Measurements from ENCODE around the gene PPP4R3A. TPM values are rescaled to one million over a fixed set of nuclear protein-coding genes. Genes with fewer than 3 reads are reported as not detected.
A peak's percentile ranks its signal among the peaks of the same experiment; 100 is the strongest.
"Not testable (repeated sequence)": the region's sequence is repeated elsewhere in the genome, so short reads cannot be mapped to it uniquely, and the experiment has no call there.

Gene PPP4R3A
- total RNA-seq, result 100 to 1,000 TPM; 180 to 224 TPM
- total RNA-seq, result 364 to 388 reads per million in 2 donors

GRCh38 chr14:91510171-91511042, at the start of gene PPP4R3A:
Gene PPP4R3A, minus strand, starts transcription at chr14:91510310. Its CDS starts 663 bp downstream, at chr14:91509647.
- Mint-ChIP-seq H3K4me1 (peaks cover 21% of the 10 kb centered on the region), H3K36me3 (ENCODE audit: low read depth) (peaks cover 3% of the 10 kb centered on the region), H3K27ac (peak within 1 kb of the TSS; percentile 100), H3K27me3 (no peaks in the 10 kb centered on the region), H3K4me3 (peak within 1 kb of the TSS; percentile 100)
- peak; percentile 85 for ATAC-seq
- peak; percentile 85 to 87 (median 85) for DNase-seq
- H3K9me3 ChIP-seq (ENCODE audit: control insufficient read depth, low read length, poor library complexity, severe bottlenecking), result no peaks in the 10 kb centered on the region

GRCh38 chr14:91555531-91555930, 45.4 kb upstream of the PPP4R3A start:
- ATAC-seq, result no peak
- no peak for DNase-seq
- Mint-ChIP-seq H3K27ac (no peak overlapping the region), H3K4me3 (no peak overlapping the region), H3K36me3 (ENCODE audit: low read depth) (peaks cover 5% of the 10 kb centered on the region), H3K4me1 (no peaks in the 10 kb centered on the region), H3K27me3 (peaks cover 11% of the 10 kb centered on the region)
- H3K9me3 ChIP-seq (ENCODE audit: control insufficient read depth, low read length, poor library complexity, severe bottlenecking), result no peaks in the 10 kb centered on the region

DNA sequence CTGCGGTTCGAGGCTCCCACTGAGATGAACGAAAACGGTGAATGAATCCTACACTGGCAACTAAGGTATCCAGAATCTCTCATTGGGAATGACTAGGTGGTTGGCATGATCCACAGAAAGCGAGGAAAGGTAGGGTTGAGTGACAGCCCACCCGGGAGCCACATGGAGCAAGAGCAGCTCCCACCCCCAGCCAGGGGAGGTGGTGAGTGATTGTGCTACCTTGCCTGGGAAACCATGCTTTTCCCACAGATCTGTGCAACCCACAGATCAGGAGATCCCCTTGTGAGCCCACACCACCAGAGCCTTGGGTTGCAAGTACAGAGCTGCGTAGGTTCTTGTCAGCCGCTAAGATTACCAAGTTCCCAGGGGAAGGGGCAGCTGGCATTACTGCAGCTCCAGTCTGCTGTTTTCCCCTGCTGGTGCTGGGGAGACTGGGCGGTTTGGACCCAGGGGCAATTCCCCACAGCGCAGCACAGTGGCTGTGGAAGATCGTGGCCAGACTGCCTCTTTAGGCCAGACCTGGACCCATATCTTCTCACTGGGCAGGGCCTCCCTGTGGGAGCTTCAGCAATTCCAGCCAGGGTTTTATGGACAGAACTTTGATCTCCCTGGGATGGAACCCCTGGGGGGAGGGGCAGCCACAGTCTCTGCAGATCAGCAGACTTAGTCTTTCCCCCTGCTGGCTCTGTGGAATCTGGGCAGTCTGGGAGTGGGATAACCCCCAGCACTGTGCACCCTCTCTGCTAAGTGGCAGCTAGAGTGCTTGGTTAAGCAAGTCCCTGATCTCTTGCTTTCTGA, 44.6 kb upstream of the PPP4R3A start:
- H3K27me3 Mint-ChIP-seq, result peaks cover 11% of the 10 kb centered on the region
- no peak overlapping the region for H3K27ac Mint-ChIP-seq
- H3K4me3 Mint-ChIP-seq, result no peak overlapping the region
- H3K4me1 Mint-ChIP-seq, result no peaks in the 10 kb centered on the region
- peaks cover 5% of the 10 kb centered on the region for H3K36me3 Mint-ChIP-seq (ENCODE audit: low read depth)
- no peaks in the 10 kb centered on the region for H3K9me3 ChIP-seq (ENCODE audit: control insufficient read depth, low read length, poor library complexity, severe bottlenecking)
- DNase-seq (no peak), ATAC-seq (no peak)

DNA sequence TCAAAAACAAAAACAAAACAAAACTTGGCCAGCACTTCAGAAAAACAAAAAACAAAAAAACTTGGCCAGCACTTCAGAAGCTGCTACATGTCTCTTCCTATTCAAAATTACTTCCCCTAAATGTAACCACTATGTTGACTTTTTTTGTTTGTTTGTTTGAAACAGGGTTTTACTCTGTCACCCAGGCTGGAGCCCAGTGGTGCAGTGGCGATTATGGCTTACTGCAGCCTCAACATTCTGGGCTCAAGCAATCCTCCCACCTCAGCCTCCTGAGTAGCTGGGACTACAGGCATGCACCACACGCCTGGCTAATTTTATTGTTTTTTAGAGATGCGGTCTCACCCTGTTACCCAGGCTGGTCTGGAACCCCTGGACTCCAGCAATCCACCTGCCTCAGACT, 38.0 kb upstream of the PPP4R3A start:
- Mint-ChIP-seq H3K4me1 (peaks cover 2% of the 10 kb centered on the region), H3K36me3 (ENCODE audit: low read depth) (no peaks in the 10 kb centered on the region), H3K27ac (no peak overlapping the region), H3K4me3 (no peak overlapping the region), H3K27me3 (peaks cover 17% of the 10 kb centered on the region)
- DNase-seq (no peak), ATAC-seq (no peak)
- no peaks in the 10 kb centered on the region for H3K9me3 ChIP-seq (ENCODE audit: control insufficient read depth, low read length, poor library complexity, severe bottlenecking)

GRCh38 chr14:91545946-91546716, 36.0 kb upstream of the PPP4R3A start:
- Mint-ChIP-seq H3K27ac (no peak overlapping the region), H3K27me3 (peaks cover 17% of the 10 kb centered on the region), H3K4me3 (no peak overlapping the region), H3K4me1 (peaks cover 2% of the 10 kb centered on the region), H3K36me3 (ENCODE audit: low read depth) (no peaks in the 10 kb centered on the region)
- H3K9me3 ChIP-seq (ENCODE audit: control insufficient read depth, low read length, poor library complexity, severe bottlenecking), result no peaks in the 10 kb centered on the region
- DNase-seq, result no peak
- no peak for ATAC-seq

DNA sequence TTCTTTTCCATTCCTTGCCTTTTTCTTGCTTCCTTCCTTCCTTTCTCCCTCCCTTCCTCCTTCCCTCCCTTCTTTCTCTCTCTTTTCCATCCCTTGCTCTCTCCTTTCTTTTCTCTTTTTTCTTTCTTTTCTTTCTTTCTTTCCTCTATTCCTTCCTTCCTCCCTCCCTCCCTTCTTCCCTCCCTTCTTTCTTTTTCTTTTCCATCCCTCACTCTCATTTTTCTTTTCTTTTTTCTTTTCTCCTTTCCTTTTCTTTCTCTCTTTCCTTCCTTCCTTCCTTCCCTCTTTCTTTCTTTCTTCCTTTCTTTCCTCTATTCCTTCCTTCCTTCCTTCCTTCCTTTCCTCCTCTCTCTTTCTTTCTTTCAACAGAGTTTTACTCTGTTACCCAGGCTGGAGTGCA, 35.1 kb upstream of the PPP4R3A start:
- Mint-ChIP-seq H3K27me3 (peaks cover 17% of the 10 kb centered on the region), H3K4me1 (peaks cover 2% of the 10 kb centered on the region), H3K27ac (no peak overlapping the region), H3K36me3 (ENCODE audit: low read depth) (no peaks in the 10 kb centered on the region), H3K4me3 (no peak overlapping the region)
- ATAC-seq (no peak), DNase-seq (no peak)
- no peaks in the 10 kb centered on the region for H3K9me3 ChIP-seq (ENCODE audit: control insufficient read depth, low read length, poor library complexity, severe bottlenecking)

- Mint-ChIP-seq H3K27ac (no peak overlapping the region), H3K4me3 (no peak overlapping the region), H3K36me3 (ENCODE audit: low read depth) (peaks cover 3% of the 10 kb centered on the region), H3K27me3 (peaks cover 12% of the 10 kb centered on the region), H3K4me1 (no peaks in the 10 kb centered on the region)
- no peaks in the 10 kb centered on the region for H3K9me3 ChIP-seq (ENCODE audit: control insufficient read depth, low read length, poor library complexity, severe bottlenecking)
- ATAC-seq, result no peak
- no peak for DNase-seq
These were observed 26.2 kb upstream of the PPP4R3A start for GRCh38 chr14:91536327-91536726.

- not testable (repeated sequence) for H3K4me3 Mint-ChIP-seq; H3K36me3 Mint-ChIP-seq (ENCODE audit: low read depth); ATAC-seq; H3K9me3 ChIP-seq (ENCODE audit: control insufficient read depth, low read length, poor library complexity, severe bottlenecking); H3K4me1 Mint-ChIP-seq; DNase-seq; H3K27ac Mint-ChIP-seq
- peaks cover 23% of the 10 kb centered on the region for H3K27me3 Mint-ChIP-seq
These were observed 23.9 kb upstream of the PPP4R3A start for GRCh38 chr14:91534059-91534458.

GRCh38 chr14:91533623-91534022, 23.5 kb upstream of the PPP4R3A start:
- Mint-ChIP-seq H3K4me3 (no peak overlapping the region), H3K27ac (no peak overlapping the region), H3K27me3 (peaks cover 23% of the 10 kb centered on the region), H3K4me1 (no peaks in the 10 kb centered on the region), H3K36me3 (ENCODE audit: low read depth) (peaks cover 5% of the 10 kb centered on the region)
- no peak for DNase-seq
- ATAC-seq, result no peak
- no peaks in the 10 kb centered on the region for H3K9me3 ChIP-seq (ENCODE audit: control insufficient read depth, low read length, poor library complexity, severe bottlenecking)

DNA sequence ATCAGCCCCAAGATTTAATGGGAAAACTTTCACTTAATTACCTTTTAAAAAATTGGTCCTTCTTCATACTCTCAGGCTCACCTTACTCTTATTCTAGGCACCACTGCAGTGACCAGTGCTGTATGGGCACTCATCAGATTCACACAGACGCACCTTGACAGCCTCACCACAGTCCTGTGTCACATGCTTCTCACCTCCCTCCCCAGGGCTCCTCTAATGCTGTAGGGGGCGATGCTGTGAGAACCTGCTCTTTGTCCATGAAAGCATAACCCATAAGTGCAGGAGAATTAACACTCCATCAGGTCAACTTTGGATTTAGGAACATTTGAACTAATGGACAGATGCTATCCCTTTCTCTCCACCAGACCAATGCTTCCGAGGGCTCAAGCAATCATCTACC, 13.9 kb upstream of the PPP4R3A start:
- no peaks in the 10 kb centered on the region for H3K9me3 ChIP-seq (ENCODE audit: control insufficient read depth, low read length, poor library complexity, severe bottlenecking)
- H3K27me3 Mint-ChIP-seq, result peaks cover 6% of the 10 kb centered on the region
- no peak overlapping the region for H3K4me3 Mint-ChIP-seq
- no peak for DNase-seq
- no peaks in the 10 kb centered on the region for H3K4me1 Mint-ChIP-seq
- peaks cover 3% of the 10 kb centered on the region for H3K36me3 Mint-ChIP-seq (ENCODE audit: low read depth)
- no peak for ATAC-seq
- no peak overlapping the region for H3K27ac Mint-ChIP-seq

- no peak overlapping the region for H3K27ac Mint-ChIP-seq
- peaks cover 6% of the 10 kb centered on the region for H3K27me3 Mint-ChIP-seq
- ATAC-seq (no peak), DNase-seq (no peak)
- no peak overlapping the region for H3K4me3 Mint-ChIP-seq
- H3K4me1 Mint-ChIP-seq, result no peaks in the 10 kb centered on the region
- no peaks in the 10 kb centered on the region for H3K9me3 ChIP-seq (ENCODE audit: control insufficient read depth, low read length, poor library complexity, severe bottlenecking)
- peaks cover 3% of the 10 kb centered on the region for H3K36me3 Mint-ChIP-seq (ENCODE audit: low read depth)
These were observed 11.0 kb upstream of the PPP4R3A start for GRCh38 chr14:91521061-91521640.

GRCh38 chr14:91520138-91520537, 10.0 kb upstream of the PPP4R3A start:
- Mint-ChIP-seq H3K27me3 (peaks cover 6% of the 10 kb centered on the region), H3K36me3 (ENCODE audit: low read depth) (peaks cover 3% of the 10 kb centered on the region), H3K27ac (no peak overlapping the region), H3K4me1 (no peaks in the 10 kb centered on the region), H3K4me3 (no peak overlapping the region)
- DNase-seq, result no peak
- H3K9me3 ChIP-seq (ENCODE audit: control insufficient read depth, low read length, poor library complexity, severe bottlenecking), result no peaks in the 10 kb centered on the region
- no peak for ATAC-seq

Data from T-helper 17 cell (primary cell).